HG03064 (cell line): Measurements from ENCODE around the gene XBP1.
"Not testable (repeated sequence)": the region's sequence is repeated elsewhere in the genome, so short reads cannot be mapped to it uniquely, and the experiment has no call there.

Experiments used
- ATAC-seq: cut with Tn5 transposase; IDR thresholded peaks from one replicate; pipeline ENCODE4 v1.9.1; 2021; ENCODE audit warnings: low read depth; ENCODE audit not compliant: unreplicated experiment

The XBP1 gene

GRCh38 chr22:28819253-28820096 is 19.1 kb upstream of the XBP1 start:
- ATAC-seq, result no peak

GRCh38 chr22:28817919-28818859 is 17.8 kb upstream of the XBP1 start:
- no peak for ATAC-seq

- ATAC-seq, result no peak
These were observed 16.7 kb upstream of the XBP1 start for GRCh38 chr22:28817064-28817463.

GRCh38 chr22:28815729-28816128 is 15.4 kb upstream of the XBP1 start:
- no peak for ATAC-seq

GRCh38 chr22:28815111-28815510 is 14.7 kb upstream of the XBP1 start:
- no peak for ATAC-seq

- ATAC-seq, result no peak
These were observed 13.6 kb upstream of the XBP1 start for GRCh38 chr22:28813772-28814518.

GRCh38 chr22:28812516-28812915 is 12.1 kb upstream of the XBP1 start:
- ATAC-seq, result no peak

GRCh38 chr22:28810821-28811491 is 10.6 kb upstream of the XBP1 start:
- no peak for ATAC-seq

- no peak for ATAC-seq
These were observed 8.5 kb upstream of the XBP1 start for GRCh38 chr22:28808716-28809355.

GRCh38 chr22:28805426-28805825 is 5.1 kb upstream of the XBP1 start:
- ATAC-seq, result not testable (repeated sequence)

GRCh38 chr22:28802595-28803123 is 2.3 kb upstream of the XBP1 start:
- no peak for ATAC-seq

GRCh38 chr22:28801845-28802594 is 1.7 kb upstream of the XBP1 start:
- ATAC-seq, result no peak

- no peak for ATAC-seq
These were observed 612 bp downstream of the XBP1 start for GRCh38 chr22:28799606-28800307.

- no peak for ATAC-seq
These were observed 1.4 kb downstream of the XBP1 start for GRCh38 chr22:28798810-28799605.

GRCh38 chr22:28795932-28796856 is 4.2 kb downstream of the XBP1 start:
- no peak for ATAC-seq

GRCh38 chr22:28795071-28795693 is 5.2 kb downstream of the XBP1 start:
- no peak for ATAC-seq
